ENCODE data around the gene CHMP6. TPM values are rescaled to one million over a fixed set of nuclear protein-coding genes. Genes with fewer than 3 reads are reported as not detected.

CHMP6 gene
- total RNA-seq, 3 donors from 2014 or later: 18.6 to 30.2 (median 27.7) TPM

DNA sequence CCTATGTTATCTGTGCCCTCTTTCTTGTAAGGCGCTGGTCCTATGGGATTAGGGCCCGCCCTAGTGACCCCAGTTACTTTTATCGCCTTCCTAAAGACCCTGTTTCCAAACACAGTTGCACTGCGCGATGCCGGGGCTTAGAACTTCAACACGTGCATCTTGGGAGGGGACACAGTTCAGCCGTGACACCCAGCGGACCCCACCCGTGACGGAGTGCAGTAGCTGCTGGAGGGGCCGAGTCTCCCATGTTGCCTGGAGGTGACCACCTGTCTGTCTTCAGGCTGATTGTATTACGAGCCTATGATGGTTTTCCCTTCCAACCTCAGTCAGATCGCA, 52.8 kb downstream of the CHMP6 start:
- Histone ChIP-seq H3K27ac (peak overlapping the region; percentile 86 to 88), H3K36me3 (no peaks in the 10 kb centered on the region), H3K4me3 (peak overlapping the region in 1 of 3 donors; percentile 29), H3K27me3 (no peaks in the 10 kb centered on the region), H3K9me3 (no peaks in the 10 kb centered on the region), H3K4me1 (peaks cover 25 to 49% of the 10 kb centered on the region in 2 donors)
- TF ChIP-seq, protein P1, sequence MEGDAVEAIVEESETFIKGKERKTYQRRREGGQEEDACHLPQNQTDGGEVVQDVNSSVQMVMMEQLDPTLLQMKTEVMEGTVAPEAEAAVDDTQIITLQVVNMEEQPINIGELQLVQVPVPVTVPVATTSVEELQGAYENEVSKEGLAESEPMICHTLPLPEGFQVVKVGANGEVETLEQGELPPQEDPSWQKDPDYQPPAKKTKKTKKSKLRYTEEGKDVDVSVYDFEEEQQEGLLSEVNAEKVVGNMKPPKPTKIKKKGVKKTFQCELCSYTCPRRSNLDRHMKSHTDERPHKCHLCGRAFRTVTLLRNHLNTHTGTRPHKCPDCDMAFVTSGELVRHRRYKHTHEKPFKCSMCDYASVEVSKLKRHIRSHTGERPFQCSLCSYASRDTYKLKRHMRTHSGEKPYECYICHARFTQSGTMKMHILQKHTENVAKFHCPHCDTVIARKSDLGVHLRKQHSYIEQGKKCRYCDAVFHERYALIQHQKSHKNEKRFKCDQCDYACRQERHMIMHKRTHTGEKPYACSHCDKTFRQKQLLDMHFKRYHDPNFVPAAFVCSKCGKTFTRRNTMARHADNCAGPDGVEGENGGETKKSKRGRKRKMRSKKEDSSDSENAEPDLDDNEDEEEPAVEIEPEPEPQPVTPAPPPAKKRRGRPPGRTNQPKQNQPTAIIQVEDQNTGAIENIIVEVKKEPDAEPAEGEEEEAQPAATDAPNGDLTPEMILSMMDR (IDR thresholded peaks at IDR 0.05): no peak
- TF ChIP-seq POLR2AphosphoS5 (IDR thresholded peaks at IDR 0.05) (no peak), POLR2A (IDR thresholded peaks at IDR 0.05) (no peak)
- intact Hi-C loops (cut with DNase I; ENCODE audit: low total_unique reads): no loop called here
- DNase-seq (ENCODE audit: low spot score in 2 of 2): no peak

DNA sequence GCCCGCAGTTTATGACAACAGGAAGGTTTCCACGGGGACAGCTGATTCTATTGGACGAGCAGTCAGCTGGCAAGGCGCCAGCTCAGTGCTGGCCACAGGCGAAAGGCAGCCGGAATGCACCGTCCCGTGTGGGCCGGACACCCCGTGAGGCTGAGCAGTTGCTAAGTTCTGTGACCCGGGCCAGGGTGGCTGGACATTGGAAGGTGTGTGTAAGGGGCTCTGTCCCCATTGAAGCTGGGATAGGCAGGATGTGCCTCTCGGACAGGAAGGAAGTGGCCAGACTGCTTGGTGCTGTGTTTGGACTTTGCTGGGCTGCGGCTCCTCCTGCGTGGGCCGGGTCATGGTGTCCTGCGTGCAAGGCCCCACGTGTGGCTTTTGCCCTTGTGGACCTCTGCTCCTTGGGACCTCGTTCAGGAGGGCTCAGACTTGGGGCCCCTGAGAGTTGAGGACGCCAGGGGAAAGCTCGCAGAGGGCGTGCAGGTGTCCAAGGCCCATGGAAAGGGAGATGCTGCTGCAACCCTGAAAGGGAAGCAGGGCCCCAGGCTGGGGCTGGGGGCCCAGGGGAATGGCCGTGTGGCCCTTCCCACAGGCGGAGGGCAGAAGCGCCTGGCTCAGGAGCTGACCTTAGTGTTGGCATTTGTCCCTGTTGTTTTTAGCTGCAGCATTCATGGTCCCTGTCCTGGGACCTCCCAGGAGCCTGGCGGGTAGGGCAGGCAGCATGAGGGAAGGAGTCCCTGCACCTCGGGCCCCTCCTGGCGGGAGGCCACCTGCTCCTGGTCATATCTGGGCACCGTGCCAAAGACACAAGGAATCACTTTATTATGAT, 53.3 kb downstream of the CHMP6 start:
- TF ChIP-seq POLR2AphosphoS5 (IDR thresholded peaks at IDR 0.05) (peak; percentile 56 to 76 (median 59)), POLR2A (IDR thresholded peaks at IDR 0.05) (no peak)
- peaks cover 26 to 49% of the 10 kb centered on the region in 2 donors for H3K4me1 ChIP-seq
- peak overlapping the region in 2 of 3 donors; percentile 6 to 29 for H3K4me3 ChIP-seq
- intact Hi-C loops (cut with DNase I; ENCODE audit: low total_unique reads): no loop called here
- H3K27ac ChIP-seq: peak overlapping the region; percentile 86 to 88
- DNase-seq (ENCODE audit: low spot score in 2 of 2): peak; percentile 90 to 93
- no peaks in the 10 kb centered on the region for H3K9me3 ChIP-seq
- H3K36me3 ChIP-seq: no peaks in the 10 kb centered on the region
- no peaks in the 10 kb centered on the region for H3K27me3 ChIP-seq

- TF ChIP-seq, protein P1 (IDR thresholded peaks at IDR 0.05): no peak
- intact Hi-C loops (cut with DNase I; ENCODE audit: low total_unique reads): no loop called here
- no peak for DNase-seq (ENCODE audit: low spot score in 2 of 2)
- Histone ChIP-seq H3K27ac (peak overlapping the region; percentile 86 to 88), H3K4me1 (peaks cover 23 to 45% of the 10 kb centered on the region in 2 donors), H3K27me3 (no peaks in the 10 kb centered on the region), H3K9me3 (no peaks in the 10 kb centered on the region), H3K36me3 (no peaks in the 10 kb centered on the region), H3K4me3 (no peak overlapping the region)
These were observed 54.0 kb downstream of the CHMP6 start for GRCh38 chr17:81045590-81046095.

GRCh38 chr17:81046132-81046769, 54.6 kb downstream of the CHMP6 start:
- no peaks in the 10 kb centered on the region for H3K36me3 ChIP-seq
- H3K27ac ChIP-seq: peak overlapping the region; percentile 86 to 88
- H3K4me1 ChIP-seq: peaks cover 23 to 42% of the 10 kb centered on the region in 2 donors
- DNase-seq (ENCODE audit: low spot score in 2 of 2): no peak
- intact Hi-C loops (cut with DNase I; ENCODE audit: low total_unique reads): no loop called here
- H3K4me3 ChIP-seq: no peak overlapping the region
- no peaks in the 10 kb centered on the region for H3K27me3 ChIP-seq
- no peaks in the 10 kb centered on the region for H3K9me3 ChIP-seq
- TF ChIP-seq POLR2A (IDR thresholded peaks at IDR 0.05): no peak
- no peak for TF ChIP-seq POLR2AphosphoS5 (IDR thresholded peaks at IDR 0.05)
- TF ChIP-seq, protein P1 (IDR thresholded peaks at IDR 0.05): no peak

GRCh38 chr17:81046770-81047359, 55.2 kb downstream of the CHMP6 start:
- Histone ChIP-seq H3K36me3 (no peaks in the 10 kb centered on the region), H3K27ac (peak overlapping the region; percentile 86 to 88), H3K9me3 (no peaks in the 10 kb centered on the region), H3K4me3 (no peak overlapping the region), H3K4me1 (peaks cover 23 to 38% of the 10 kb centered on the region in 2 donors), H3K27me3 (no peaks in the 10 kb centered on the region)
- no peak for TF ChIP-seq POLR2AphosphoS5 (IDR thresholded peaks at IDR 0.05)
- no peak for TF ChIP-seq POLR2A (IDR thresholded peaks at IDR 0.05)
- TF ChIP-seq, protein P1 (IDR thresholded peaks at IDR 0.05): no peak
- intact Hi-C loops (cut with DNase I; ENCODE audit: low total_unique reads): no loop called here
- DNase-seq (ENCODE audit: low spot score in 2 of 2): no peak

Measured in breast epithelium (tissue), 4 donors.